GM10266 (cell line): ENCODE results near the gene CPSF4.

Source experiments
- DNase-seq: peaks from one replicate; pipeline ENCODE4 v3.0.0; 2012; ENCODE audit errors: extremely low spot score
- CTCF ChIP-seq: IDR thresholded peaks from 2 replicates; pipeline ENCODE4 v1.5.1; 2012; ENCODE audit warnings: mild to moderate bottlenecking, low read depth; ENCODE audit not compliant: control insufficient read depth, insufficient read depth; ENCODE audit errors: missing control alignments

CPSF4 gene

DNA sequence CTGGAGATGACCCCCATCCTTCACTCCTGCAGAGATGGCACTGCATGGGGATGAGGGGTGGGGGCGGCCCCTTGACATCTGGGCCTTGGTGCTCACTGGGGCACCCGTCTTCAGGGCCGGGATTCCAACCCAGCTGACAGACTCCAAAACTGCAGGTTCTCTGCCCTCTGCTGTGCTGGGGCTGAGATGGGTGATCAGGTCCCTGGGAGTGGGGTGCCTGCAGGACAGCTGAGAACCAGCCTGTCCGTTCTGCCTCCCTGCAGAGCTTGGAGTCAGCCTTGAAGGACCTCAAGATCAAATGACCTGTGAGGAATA lies 44.6 kb upstream of the CPSF4 start:
- DNase-seq = no peak
- TF ChIP-seq CTCF = no peak

DNA sequence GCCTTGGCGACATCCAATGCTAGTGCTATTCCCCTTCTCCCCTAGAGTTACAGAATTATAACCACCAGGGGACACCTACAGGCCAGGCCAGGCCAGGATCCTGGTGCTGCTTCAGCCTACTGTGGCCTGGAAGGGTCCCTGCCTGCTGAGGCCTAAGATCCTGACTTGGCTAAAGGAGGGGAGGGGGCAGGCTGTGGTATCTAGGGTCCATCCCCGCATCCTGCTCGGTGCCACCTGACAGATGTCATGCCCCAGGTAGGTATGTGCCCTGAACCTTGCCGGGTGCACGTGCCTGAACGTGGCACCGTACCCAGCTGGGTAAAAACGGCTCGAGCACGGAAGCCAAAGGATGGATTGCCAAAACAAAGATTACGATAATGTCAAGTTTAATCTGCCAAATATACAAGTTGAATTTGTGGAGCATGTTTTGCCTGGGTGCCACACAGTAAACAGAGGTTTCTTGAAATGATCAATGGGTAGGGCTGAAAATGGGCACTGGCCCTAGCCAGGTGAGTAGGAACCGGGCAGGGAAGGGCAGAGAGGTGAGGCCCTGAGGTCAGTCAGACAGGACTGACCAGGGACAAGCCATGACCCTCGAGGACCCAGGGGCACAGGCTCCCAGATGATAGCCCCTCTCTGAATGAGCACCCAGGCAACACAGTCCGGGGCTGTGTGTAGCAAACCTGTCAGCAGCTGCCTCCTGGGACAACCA lies 43.0 kb upstream of the CPSF4 start:
- TF ChIP-seq CTCF = peak; percentile 8
- no peak for DNase-seq

- no peak for DNase-seq
These were observed 42.1 kb upstream of the CPSF4 start for GRCh38 chr7:99396418-99397296.

DNA sequence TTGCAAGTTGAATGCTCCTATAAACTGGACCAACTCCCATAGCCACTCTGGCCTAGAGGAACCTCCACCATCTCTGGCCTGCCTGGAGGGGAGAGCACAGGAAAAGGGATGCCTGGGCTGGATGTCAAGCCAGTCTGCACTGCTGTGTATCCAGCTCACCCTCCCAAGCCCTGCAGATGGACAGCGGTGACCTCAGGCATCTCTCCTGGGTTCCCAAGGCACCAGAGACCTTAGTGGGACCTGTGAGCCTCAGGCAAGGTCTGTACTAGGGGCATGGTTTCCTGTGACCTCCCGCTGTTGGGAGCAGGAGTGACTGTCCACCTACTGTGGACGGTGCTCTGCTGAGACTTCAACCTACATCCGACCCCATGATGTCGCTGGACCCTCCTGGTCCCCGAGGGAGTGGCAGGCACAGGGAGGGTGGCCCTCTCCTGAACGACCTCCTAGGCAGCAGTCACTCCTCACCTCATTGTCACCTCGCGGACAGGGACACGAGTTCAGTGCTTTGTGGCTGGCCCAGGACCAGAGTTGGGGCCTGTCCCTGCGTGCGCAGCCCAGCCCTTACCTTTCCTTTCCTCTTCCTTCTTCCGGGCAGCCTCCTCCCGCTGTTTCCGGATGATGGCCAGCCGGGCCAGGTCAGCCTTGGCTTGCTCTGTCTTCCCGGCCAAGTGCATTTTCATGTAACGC lies 41.3 kb upstream of the CPSF4 start:
- TF ChIP-seq CTCF = no peak
- DNase-seq = no peak

More at GRCh38 chr7:99396418-99397296, 42.1 kb upstream of the CPSF4 start:
- no peak for TF ChIP-seq CTCF

DNA sequence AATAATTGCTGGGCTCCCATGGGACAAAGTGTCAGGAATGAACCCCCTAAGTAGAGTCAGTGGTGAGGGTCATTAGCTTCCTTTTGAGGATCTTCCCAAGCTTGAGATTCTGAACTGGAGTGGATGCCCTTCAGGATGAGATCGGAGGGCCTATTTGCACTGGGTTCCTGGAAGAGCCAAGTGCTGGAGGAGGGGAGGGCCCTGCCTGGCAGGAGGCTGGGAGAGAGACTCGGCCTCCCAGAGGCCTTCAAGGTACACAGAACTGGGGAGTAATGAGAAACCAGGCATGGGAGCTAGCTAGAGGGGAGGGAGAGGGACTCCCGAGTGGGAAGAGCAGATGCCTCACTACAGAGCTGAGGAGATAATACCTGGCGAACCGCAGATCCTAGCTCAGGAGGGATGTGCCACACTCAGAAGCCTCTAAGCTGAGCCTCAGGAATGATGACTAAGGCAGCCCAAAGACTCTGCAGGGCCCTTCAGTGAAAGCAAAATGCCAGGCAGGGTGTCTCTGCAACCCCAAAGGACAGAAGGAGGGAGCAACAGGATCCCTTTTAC lies 39.8 kb upstream of the CPSF4 start:
- TF ChIP-seq CTCF = no peak
- no peak for DNase-seq

- no peak for DNase-seq
- TF ChIP-seq CTCF = no peak
These were observed 39.1 kb upstream of the CPSF4 start for GRCh38 chr7:99399597-99399996.

DNA sequence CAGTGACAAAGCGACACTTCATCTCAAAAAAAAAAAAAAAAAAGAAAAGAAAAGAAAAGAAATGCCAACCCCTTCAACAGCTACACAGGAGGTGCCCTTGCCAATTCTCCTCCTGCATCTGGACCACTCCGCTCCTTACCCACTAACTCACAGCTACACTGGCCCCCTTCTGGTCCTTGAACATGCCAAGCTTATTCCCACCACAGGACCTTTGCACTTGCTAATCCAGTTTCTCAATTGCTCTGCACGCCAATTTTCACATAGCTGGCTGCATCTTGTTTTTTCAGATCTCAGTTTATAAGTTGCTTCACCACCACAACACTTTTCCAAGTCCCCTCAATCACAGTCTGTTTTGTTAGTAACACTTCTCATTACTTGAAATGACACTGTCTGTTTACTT lies 35.9 kb upstream of the CPSF4 start:
- no peak for DNase-seq
- TF ChIP-seq CTCF = no peak
